Measurements from ENCODE around the gene TOX2.
A peak's percentile ranks its signal among the peaks of the same experiment; 100 is the strongest.

The TOX2 gene

DNA sequence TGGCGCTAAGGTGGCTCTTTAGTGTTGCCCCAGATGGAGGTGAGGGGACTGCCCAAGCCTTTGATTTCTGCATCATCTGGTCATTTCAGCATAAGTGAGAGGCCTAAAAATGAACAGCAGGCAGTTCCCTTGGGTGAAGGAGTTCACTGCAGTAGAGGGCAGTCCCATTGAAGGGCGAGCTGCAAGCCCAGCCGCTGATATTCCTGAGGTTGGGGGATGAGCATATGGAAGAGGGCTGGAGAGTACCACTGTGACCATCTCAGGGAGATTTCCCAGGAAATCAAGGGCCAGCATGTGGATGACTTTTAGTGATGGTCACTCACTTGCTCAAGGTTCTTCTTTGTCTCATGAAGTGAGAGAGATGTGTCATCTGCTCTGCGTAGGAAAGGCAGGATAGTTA is 9.3 kb downstream of the TOX2 start:
- H3K4me1 ChIP-seq (ENCODE audit: low read length), result peaks cover 54% of the 10 kb centered on the region

DNA sequence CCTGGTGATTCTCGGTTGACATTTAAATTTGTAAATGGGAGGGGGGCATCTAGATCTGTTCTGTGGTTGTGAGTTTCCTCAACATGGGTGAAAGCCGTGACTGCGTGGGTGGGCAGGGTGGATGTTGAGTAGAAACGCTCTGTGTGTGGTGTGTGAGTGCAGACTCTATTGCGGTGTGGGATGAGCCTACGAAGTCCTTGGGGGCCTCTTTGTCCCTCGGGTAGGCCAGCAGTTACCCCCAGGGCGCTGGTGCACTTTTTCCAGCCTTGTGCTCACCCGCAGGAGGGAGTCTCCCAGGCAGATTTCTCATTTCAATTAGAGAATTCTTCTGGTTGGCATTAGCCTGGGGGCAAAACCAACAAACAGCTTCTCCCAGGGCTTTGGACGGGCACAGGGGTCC is 10.6 kb downstream of the TOX2 start:
- peaks cover 50% of the 10 kb centered on the region for H3K4me1 ChIP-seq (ENCODE audit: low read length)
- H3K9me3 ChIP-seq (ENCODE audit: insufficient read depth, low read length), result no peaks in the 10 kb centered on the region
- TF ChIP-seq CTCF (IDR thresholded peaks at IDR 0.05; ENCODE audit: low read depth, low read length), result no peak
- TF ChIP-seq EZH2phosphoT487 (IDR thresholded peaks at IDR 0.05; ENCODE audit: low read depth), result no peak
- H3K27me3 ChIP-seq (ENCODE audit: low read depth, low read length), result no peaks in the 10 kb centered on the region
- peaks cover 96% of the 10 kb centered on the region for H4K20me1 ChIP-seq (ENCODE audit: insufficient read depth, low read length)
- H3K4me2 ChIP-seq (ENCODE audit: low read length), result peak overlapping the region; percentile 53
- H3K27ac ChIP-seq (ENCODE audit: low read length), result no peak overlapping the region
- peak overlapping the region; percentile 26 for H3K4me3 ChIP-seq (ENCODE audit: low read length)
- peaks cover 98% of the 10 kb centered on the region for H3K79me2 ChIP-seq (ENCODE audit: low read length)
- peaks cover 25% of the 10 kb centered on the region for H3K36me3 ChIP-seq (replicated peaks; ENCODE audit: low read depth, low read length)
- H2AFZ ChIP-seq (ENCODE audit: low read depth, low read length), result no peak overlapping the region
- peak overlapping the region; percentile 21 for H3K9ac ChIP-seq (ENCODE audit: low read length)

More for the DNA sequence above, 9.3 kb downstream of the TOX2 start:
- Histone ChIP-seq H3K4me3 (ENCODE audit: low read length) (no peak overlapping the region), H3K79me2 (ENCODE audit: low read length) (peaks cover 99% of the 10 kb centered on the region), H3K27me3 (ENCODE audit: low read depth, low read length) (no peaks in the 10 kb centered on the region), H4K20me1 (ENCODE audit: insufficient read depth, low read length) (peaks cover 97% of the 10 kb centered on the region), H3K36me3 (replicated peaks; ENCODE audit: low read depth, low read length) (peaks cover 24% of the 10 kb centered on the region), H3K9ac (ENCODE audit: low read length) (no peak overlapping the region), H3K9me3 (ENCODE audit: insufficient read depth, low read length) (no peaks in the 10 kb centered on the region), H2AFZ (ENCODE audit: low read depth, low read length) (no peak overlapping the region), H3K4me2 (ENCODE audit: low read length) (no peak overlapping the region), H3K27ac (ENCODE audit: low read length) (no peak overlapping the region)
- no peak for TF ChIP-seq EZH2phosphoT487 (IDR thresholded peaks at IDR 0.05; ENCODE audit: low read depth)
- no peak for TF ChIP-seq CTCF (IDR thresholded peaks at IDR 0.05; ENCODE audit: low read depth, low read length)

GRCh38 chr20:43925801-43926200 is 11.1 kb downstream of the TOX2 start:
- TF ChIP-seq EZH2phosphoT487 (IDR thresholded peaks at IDR 0.05; ENCODE audit: low read depth) (no peak), CTCF (IDR thresholded peaks at IDR 0.05; ENCODE audit: low read depth, low read length) (peak; percentile 63)
- H3K4me3 ChIP-seq (ENCODE audit: low read length), result peak overlapping the region; percentile 26
- no peak overlapping the region for H3K27ac ChIP-seq (ENCODE audit: low read length)
- H3K4me1 ChIP-seq (ENCODE audit: low read length), result peaks cover 44% of the 10 kb centered on the region
- H2AFZ ChIP-seq (ENCODE audit: low read depth, low read length), result no peak overlapping the region
- H3K36me3 ChIP-seq (replicated peaks; ENCODE audit: low read depth, low read length), result peaks cover 27% of the 10 kb centered on the region
- peak overlapping the region; percentile 21; the same call in 1 of the 2 replicates for H3K9ac ChIP-seq (ENCODE audit: low read length)
- H3K9me3 ChIP-seq (ENCODE audit: insufficient read depth, low read length), result no peaks in the 10 kb centered on the region
- H3K27me3 ChIP-seq (ENCODE audit: low read depth, low read length), result no peaks in the 10 kb centered on the region
- H3K79me2 ChIP-seq (ENCODE audit: low read length), result peaks cover 98% of the 10 kb centered on the region
- H3K4me2 ChIP-seq (ENCODE audit: low read length), result peak overlapping the region; percentile 53
- peaks cover 96% of the 10 kb centered on the region for H4K20me1 ChIP-seq (ENCODE audit: insufficient read depth, low read length)

- Histone ChIP-seq H3K27ac (ENCODE audit: low read length) (no peak overlapping the region), H3K9me3 (ENCODE audit: insufficient read depth, low read length) (no peaks in the 10 kb centered on the region), H3K4me3 (ENCODE audit: low read length) (no peak overlapping the region), H3K79me2 (ENCODE audit: low read length) (peaks cover 98% of the 10 kb centered on the region), H2AFZ (ENCODE audit: low read depth, low read length) (no peak overlapping the region), H3K4me2 (ENCODE audit: low read length) (peak overlapping the region; percentile 53), H3K9ac (ENCODE audit: low read length) (no peak overlapping the region), H4K20me1 (ENCODE audit: insufficient read depth, low read length) (peaks cover 96% of the 10 kb centered on the region), H3K36me3 (replicated peaks; ENCODE audit: low read depth, low read length) (peaks cover 25% of the 10 kb centered on the region), H3K4me1 (ENCODE audit: low read length) (peaks cover 38% of the 10 kb centered on the region), H3K27me3 (ENCODE audit: low read depth, low read length) (no peaks in the 10 kb centered on the region)
- no peak for TF ChIP-seq EZH2phosphoT487 (IDR thresholded peaks at IDR 0.05; ENCODE audit: low read depth)
- no peak for TF ChIP-seq CTCF (IDR thresholded peaks at IDR 0.05; ENCODE audit: low read depth, low read length)
Measured at GRCh38 chr20:43926287-43927050, 11.8 kb downstream of the TOX2 start.
